ENCODE measurements around the gene ERBB3. TPM values are rescaled to one million over a fixed set of nuclear protein-coding genes. Genes with fewer than 3 reads are reported as not detected.

The ERBB3 gene
- total and polyA plus RNA-seq, 2 of the 4 experiments (the other 2 are of a cell fraction) = 1.4 to 2.2 TPM

DNA sequence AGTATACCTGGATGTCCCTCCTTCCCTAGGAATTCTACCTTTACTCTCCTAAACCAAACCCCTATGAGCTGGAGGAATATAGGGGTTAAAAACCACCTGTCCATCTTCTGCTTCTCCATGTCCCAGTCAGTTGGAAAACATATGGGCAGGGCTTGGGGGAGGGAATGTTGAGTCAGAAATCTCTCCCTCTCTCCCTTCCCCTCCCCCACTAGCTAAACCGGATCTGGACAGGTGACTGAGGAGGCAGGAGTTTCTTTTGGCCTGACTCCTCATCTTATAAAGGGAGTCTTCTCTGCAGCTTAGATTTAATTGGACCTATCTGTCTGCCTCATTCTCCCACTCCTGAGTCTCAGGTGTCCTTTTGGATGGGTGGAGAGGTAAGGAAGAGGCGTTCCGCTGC lies 6.1 kb downstream of the ERBB3 start:
- ATAC-seq (ENCODE audit: low read depth) = no peak
- peaks cover 33% of the 10 kb centered on the region for H3K27me3 ChIP-seq (ENCODE audit: control insufficient read depth, insufficient read depth, low read length)
- ChIA-PET POLR2A (ENCODE audit: unreplicated experiment) (no interaction called here), CTCF (interaction anchor here (0.8 kb wide), 1 partner anchor 18 kb away, joined by 3 read pairs; the partner anchor contains the start of gene PA2G4)
- no TSS peak for BruUV-seq (replicated peaks)
- no peaks in the 10 kb centered on the region for H3K4me1 ChIP-seq (ENCODE audit: control insufficient read depth, insufficient read depth, low read length)
- H3K23ac ChIP-seq (ENCODE audit: low read depth, low read length) = no peak overlapping the region
- WGBS, 2 experiments (ENCODE audit: extremely low coverage in 2 of 2, insufficient read length in 1 of 2) = no CpG with 5 or more reads among the region's 3 CpGs
- no peak overlapping the region for H3K4me3 ChIP-seq (ENCODE audit: insufficient read depth, low read depth, low read length)
- no peak overlapping the region for H2BK20ac ChIP-seq (ENCODE audit: low read depth, low read length)
- no peak overlapping the region for H3K18ac ChIP-seq (ENCODE audit: low read depth, low read length)
- no peaks in the 10 kb centered on the region for H3K9me3 ChIP-seq (ENCODE audit: control insufficient read depth, insufficient read depth, low read length)
- H3K4ac ChIP-seq (ENCODE audit: low read depth, low read length) = no peak overlapping the region
- no peak for DNase-seq
- no peak overlapping the region for H2AK5ac ChIP-seq (ENCODE audit: low read depth, low read length)
- H3K9me1 ChIP-seq (ENCODE audit: insufficient read depth, low read length) = 0 out of 2 replicates have a peak, but pooled peaks cover 3% of the 10 kb centered on the region
- H4K5ac ChIP-seq (ENCODE audit: low read depth, low read length) = no peak overlapping the region
- H2BK120ac ChIP-seq (ENCODE audit: low read depth, low read length) = no peak overlapping the region
- H4K20me1 ChIP-seq (ENCODE audit: insufficient read depth, low read length) = no peaks in the 10 kb centered on the region
- intact Hi-C loops (cut with micrococcal nuclease) = no loop called here
- H3K56ac ChIP-seq (ENCODE audit: extremely low read depth, insufficient read depth, low read length) = no peak overlapping the region
- H3K9ac ChIP-seq (ENCODE audit: low read depth, low read length) = no peak overlapping the region
- no peak overlapping the region for H2AFZ ChIP-seq (replicated peaks; ENCODE audit: low read length, poor library complexity)
- H3K36me3 ChIP-seq (ENCODE audit: control insufficient read depth, insufficient read depth, low read length) = no peaks in the 10 kb centered on the region
- no peak overlapping the region for H2AK9ac ChIP-seq (replicated peaks; ENCODE audit: low read depth, low read length, poor library complexity)
- H3K14ac ChIP-seq (replicated peaks; ENCODE audit: low read depth, low read length) = no peak overlapping the region
- no peak overlapping the region for H3K27ac ChIP-seq (ENCODE audit: insufficient read depth, low read length)
- dilution Hi-C loops (cut with HindIII; ENCODE audit: low sequenced_read_pairs, unreplicated experiment) = no loop called here
- H2BK5ac ChIP-seq (ENCODE audit: low read depth, low read length, poor library complexity, severe bottlenecking) = no peak overlapping the region
- no peak for TF ChIP-seq MAZ (IDR thresholded peaks at IDR 0.05; ENCODE audit: borderline replicate concordance, low read depth, low read length)
- TF ChIP-seq SMC3 (IDR thresholded peaks at IDR 0.05; ENCODE audit: low read depth, low read length) = no peak
- TF ChIP-seq CHD1 (IDR thresholded peaks at IDR 0.05; ENCODE audit: low read depth, low read length) = no peak
- TF ChIP-seq BHLHE40 (IDR thresholded peaks at IDR 0.05; ENCODE audit: low read depth, low read length) = no peak
- TF ChIP-seq RCOR1 (IDR thresholded peaks at IDR 0.05; ENCODE audit: insufficient replicate concordance, low read length) = no peak
- TF ChIP-seq, protein P1, sequence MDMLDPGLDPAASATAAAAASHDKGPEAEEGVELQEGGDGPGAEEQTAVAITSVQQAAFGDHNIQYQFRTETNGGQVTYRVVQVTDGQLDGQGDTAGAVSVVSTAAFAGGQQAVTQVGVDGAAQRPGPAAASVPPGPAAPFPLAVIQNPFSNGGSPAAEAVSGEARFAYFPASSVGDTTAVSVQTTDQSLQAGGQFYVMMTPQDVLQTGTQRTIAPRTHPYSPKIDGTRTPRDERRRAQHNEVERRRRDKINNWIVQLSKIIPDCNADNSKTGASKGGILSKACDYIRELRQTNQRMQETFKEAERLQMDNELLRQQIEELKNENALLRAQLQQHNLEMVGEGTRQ (IDR thresholded peaks at IDR 0.05; ENCODE audit: low read depth, low read length) = no peak
- TF ChIP-seq RAD21 (IDR thresholded peaks at IDR 0.05; ENCODE audit: low read length) = no peak
- TF ChIP-seq FOS (IDR thresholded peaks at IDR 0.05; ENCODE audit: low read depth, low read length) = no peak
- TF ChIP-seq RFX5 (IDR thresholded peaks at IDR 0.05; ENCODE audit: low read depth, low read length) = no peak
- no peak for TF ChIP-seq POLR2A (IDR thresholded peaks at IDR 0.05; ENCODE audit: low read depth, low read length)
- H2BK15ac ChIP-seq (ENCODE audit: low read depth, low read length) = no peak overlapping the region
- no peak overlapping the region for H3K4me2 ChIP-seq (ENCODE audit: low read depth, low read length)
- H4K91ac ChIP-seq (ENCODE audit: insufficient read depth, low read depth, low read length) = no peak overlapping the region
- in situ Hi-C loops (cut with MboI; ENCODE audit: low sequenced_read_pairs) = no loop called here
- no peak overlapping the region for H4K8ac ChIP-seq (ENCODE audit: low read depth in 2 of 2, low read length in 2 of 2)
- no peaks in the 10 kb centered on the region for H3K79me1 ChIP-seq (ENCODE audit: low read depth in 1 of 2, low read length in 2 of 2)

Measured in IMR-90 (cell line).